BE2C (cell line): ENCODE data around the gene ASB17.
"Not testable (repeated sequence)": the region's sequence is repeated elsewhere in the genome, so short reads cannot be mapped to it uniquely, and the experiment has no call there.

Source experiments
- DNase-seq: peaks from one replicate; pipeline ENCODE4 v3.0.0-alpha.2; 2020
- H3K27me3 ChIP-seq: fragments of 250-450 bp; sonication (Bioruptor Pico); 2 replicates; pipeline ENCODE4 v1.5.1; 2020; ENCODE audit warnings: mild to moderate bottlenecking
- H3K36me3 ChIP-seq: fragments of 250-450 bp; sonication (Bioruptor Pico); 2 replicates; pipeline ENCODE4 v1.5.1; 2020; ENCODE audit warnings: mild to moderate bottlenecking
- H3K4me1 ChIP-seq: fragments of 250-450 bp; sonication (Bioruptor Pico); 2 replicates; pipeline ENCODE4 v1.5.1; 2020
- H3K4me3 ChIP-seq: 2 replicates; pipeline ENCODE4 v1.5.1; 2011; ENCODE audit warnings: low read depth, low read length
- H3K9me3 ChIP-seq: fragments of 250-450 bp; sonication (Bioruptor Pico); 2 replicates; pipeline ENCODE4 v1.5.1; 2020
- TF ChIP-seq, protein P1 (sequence below): IDR thresholded peaks from 2 replicates; pipeline ENCODE4 v1.5.1; 2012; ENCODE audit warnings: mild to moderate bottlenecking, low read depth, low read length

Gene ASB17

GRCh38 chr1:75964760-75965408 lies 32.7 kb upstream of the ASB17 start:
- no peaks in the 10 kb centered on the region for H3K9me3 ChIP-seq
- no peaks in the 10 kb centered on the region for H3K4me1 ChIP-seq
- TF ChIP-seq, protein P1, sequence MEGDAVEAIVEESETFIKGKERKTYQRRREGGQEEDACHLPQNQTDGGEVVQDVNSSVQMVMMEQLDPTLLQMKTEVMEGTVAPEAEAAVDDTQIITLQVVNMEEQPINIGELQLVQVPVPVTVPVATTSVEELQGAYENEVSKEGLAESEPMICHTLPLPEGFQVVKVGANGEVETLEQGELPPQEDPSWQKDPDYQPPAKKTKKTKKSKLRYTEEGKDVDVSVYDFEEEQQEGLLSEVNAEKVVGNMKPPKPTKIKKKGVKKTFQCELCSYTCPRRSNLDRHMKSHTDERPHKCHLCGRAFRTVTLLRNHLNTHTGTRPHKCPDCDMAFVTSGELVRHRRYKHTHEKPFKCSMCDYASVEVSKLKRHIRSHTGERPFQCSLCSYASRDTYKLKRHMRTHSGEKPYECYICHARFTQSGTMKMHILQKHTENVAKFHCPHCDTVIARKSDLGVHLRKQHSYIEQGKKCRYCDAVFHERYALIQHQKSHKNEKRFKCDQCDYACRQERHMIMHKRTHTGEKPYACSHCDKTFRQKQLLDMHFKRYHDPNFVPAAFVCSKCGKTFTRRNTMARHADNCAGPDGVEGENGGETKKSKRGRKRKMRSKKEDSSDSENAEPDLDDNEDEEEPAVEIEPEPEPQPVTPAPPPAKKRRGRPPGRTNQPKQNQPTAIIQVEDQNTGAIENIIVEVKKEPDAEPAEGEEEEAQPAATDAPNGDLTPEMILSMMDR: no peak

GRCh38 chr1:75964110-75964759 lies 32.0 kb upstream of the ASB17 start:
- not testable (repeated sequence) for H3K4me3 ChIP-seq, H3K27me3 ChIP-seq, H3K4me1 ChIP-seq, H3K36me3 ChIP-seq, H3K9me3 ChIP-seq, DNase-seq

More at GRCh38 chr1:75964760-75965408, 32.7 kb upstream of the ASB17 start:
- DNase-seq: no peak
- Histone ChIP-seq H3K36me3 (no peaks in the 10 kb centered on the region), H3K27me3 (no peaks in the 10 kb centered on the region), H3K4me3 (no peak overlapping the region)

- Histone ChIP-seq H3K9me3 (no peaks in the 10 kb centered on the region), H3K36me3 (no peaks in the 10 kb centered on the region), H3K4me3 (no peak overlapping the region), H3K4me1 (no peaks in the 10 kb centered on the region), H3K27me3 (no peaks in the 10 kb centered on the region)
- TF ChIP-seq, protein P1: no peak
- no peak for DNase-seq
Measured at GRCh38 chr1:75954586-75954985, 22.4 kb upstream of the ASB17 start.

GRCh38 chr1:75953461-75953860 lies 21.3 kb upstream of the ASB17 start:
- Histone ChIP-seq H3K9me3 (no peaks in the 10 kb centered on the region), H3K4me1 (no peaks in the 10 kb centered on the region), H3K36me3 (no peaks in the 10 kb centered on the region), H3K4me3 (no peak overlapping the region), H3K27me3 (no peaks in the 10 kb centered on the region)
- TF ChIP-seq, protein P1: no peak
- DNase-seq: no peak

DNA sequence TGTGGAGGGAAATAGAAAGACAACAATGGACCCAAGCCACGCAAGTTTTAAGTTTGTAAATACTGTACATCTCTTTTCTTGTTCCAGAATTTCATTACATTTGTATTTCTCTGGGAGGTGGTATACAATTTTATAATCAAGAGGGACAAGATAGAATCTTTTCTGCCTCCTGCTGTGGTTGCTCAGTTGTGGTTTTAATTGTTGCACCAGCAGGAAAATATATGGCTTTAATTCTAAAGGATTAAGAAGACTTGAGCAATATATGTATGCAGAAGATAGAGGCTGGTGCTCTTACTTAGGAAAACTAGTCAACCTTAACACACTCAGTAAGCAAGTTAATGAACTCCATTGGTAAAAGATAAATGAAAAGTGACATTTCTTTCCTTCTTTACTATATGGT lies 19.8 kb upstream of the ASB17 start:
- H3K36me3 ChIP-seq: no peaks in the 10 kb centered on the region
- no peaks in the 10 kb centered on the region for H3K4me1 ChIP-seq
- TF ChIP-seq, protein P1: no peak
- no peaks in the 10 kb centered on the region for H3K9me3 ChIP-seq
- H3K27me3 ChIP-seq: no peaks in the 10 kb centered on the region
- DNase-seq: no peak
- H3K4me3 ChIP-seq: no peak overlapping the region

DNA sequence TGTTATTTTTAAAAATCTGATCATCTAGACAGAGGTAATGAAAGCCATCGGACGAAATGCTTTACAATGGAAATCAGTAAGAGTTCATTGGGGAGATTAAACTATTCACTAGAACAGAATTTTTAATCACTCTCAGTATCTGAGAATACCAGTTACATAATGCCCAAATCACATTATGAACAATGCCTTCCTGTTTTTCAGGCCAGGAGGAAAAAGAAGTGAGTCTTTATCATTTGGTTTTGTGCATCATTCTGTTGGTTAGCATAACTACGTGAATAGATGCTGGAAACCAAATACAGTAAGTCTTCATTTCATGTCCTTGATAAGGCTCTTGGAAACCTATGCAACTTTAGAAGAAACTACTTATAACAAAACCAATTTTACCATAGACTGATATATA lies 18.0 kb upstream of the ASB17 start:
- no peak for DNase-seq
- H3K4me3 ChIP-seq: no peak overlapping the region
- H3K36me3 ChIP-seq: no peaks in the 10 kb centered on the region
- no peaks in the 10 kb centered on the region for H3K27me3 ChIP-seq
- no peaks in the 10 kb centered on the region for H3K9me3 ChIP-seq
- TF ChIP-seq, protein P1: no peak
- H3K4me1 ChIP-seq: no peaks in the 10 kb centered on the region

GRCh38 chr1:75943037-75943436 lies 10.8 kb upstream of the ASB17 start:
- H3K27me3 ChIP-seq, H3K36me3 ChIP-seq, H3K4me3 ChIP-seq, H3K4me1 ChIP-seq, DNase-seq, H3K9me3 ChIP-seq: not testable (repeated sequence)
